Activated CD4-positive, alpha-beta T cell treated with anti-CD3 and anti-CD28 coated beads for 24 hours (primary cell): Measurements from ENCODE around the gene CHCHD6.

Experiments used
- DNase-seq, 2 donors: peaks; one replicate each; pipeline ENCODE4 v3.0.0-alpha.2; 2020; ENCODE audit warnings: low read depth in 2 of 2

Gene CHCHD6

DNA sequence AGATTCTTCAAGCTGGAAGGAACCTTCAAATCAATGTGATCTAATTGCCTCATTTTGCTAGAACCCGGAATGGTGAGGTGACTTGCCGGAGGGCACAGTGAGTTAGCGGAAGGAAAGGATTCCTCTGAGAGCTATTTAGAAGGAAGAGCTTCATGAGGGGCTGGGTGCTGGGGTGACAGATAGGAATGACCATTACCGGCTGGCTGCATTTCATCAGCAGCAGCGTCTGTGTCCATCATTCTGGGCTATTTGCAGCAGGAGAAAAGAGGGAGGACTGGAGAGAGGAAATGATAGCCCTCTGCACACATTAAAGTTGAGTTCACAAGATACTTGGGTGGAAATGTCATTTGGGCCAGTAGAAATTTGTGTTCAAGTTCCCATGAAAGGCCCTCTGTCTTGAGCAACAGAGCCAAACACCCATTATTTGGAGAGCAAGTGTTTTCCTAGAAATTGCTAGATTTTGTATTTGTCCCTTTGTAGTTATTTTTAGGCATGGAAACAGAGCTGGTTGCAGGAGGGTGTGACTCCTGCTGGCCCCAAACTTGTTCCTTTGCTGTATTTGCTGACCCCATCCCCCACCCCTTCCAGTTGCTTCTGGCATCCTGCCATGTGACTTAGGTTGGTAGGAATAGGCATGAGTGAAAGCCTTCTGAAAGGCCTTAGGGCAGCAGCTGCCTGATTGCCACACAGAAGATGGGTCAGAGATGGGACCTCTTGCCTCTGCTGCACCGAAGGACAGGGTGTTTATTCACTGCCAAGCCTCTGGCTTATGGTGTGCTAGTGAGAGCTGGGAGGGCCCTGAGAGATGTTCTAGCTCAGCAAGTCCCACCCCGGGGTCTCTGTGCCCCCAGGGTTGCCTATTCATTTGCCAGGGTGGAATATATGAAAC lies 191.4 kb downstream of the CHCHD6 start:
- DNase-seq = no peak

DNA sequence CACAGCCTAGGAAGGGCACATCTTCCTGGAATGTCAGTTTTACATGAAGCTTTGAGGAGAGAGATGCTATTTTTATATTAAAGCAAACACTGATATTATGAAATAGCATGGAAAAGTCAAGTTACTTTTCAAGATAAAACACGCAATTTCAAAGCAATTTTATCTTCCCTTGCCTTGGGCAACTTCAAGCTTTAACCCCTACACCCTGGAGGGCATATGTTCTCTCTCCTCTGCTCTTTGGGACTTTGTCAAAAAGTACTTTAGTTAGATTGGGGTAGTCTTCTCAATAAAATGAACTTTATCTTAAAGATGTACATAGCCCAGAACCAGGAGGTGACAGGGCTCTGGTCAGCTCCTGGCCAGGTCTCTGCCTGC lies 192.0 kb downstream of the CHCHD6 start:
- no peak for DNase-seq

DNA sequence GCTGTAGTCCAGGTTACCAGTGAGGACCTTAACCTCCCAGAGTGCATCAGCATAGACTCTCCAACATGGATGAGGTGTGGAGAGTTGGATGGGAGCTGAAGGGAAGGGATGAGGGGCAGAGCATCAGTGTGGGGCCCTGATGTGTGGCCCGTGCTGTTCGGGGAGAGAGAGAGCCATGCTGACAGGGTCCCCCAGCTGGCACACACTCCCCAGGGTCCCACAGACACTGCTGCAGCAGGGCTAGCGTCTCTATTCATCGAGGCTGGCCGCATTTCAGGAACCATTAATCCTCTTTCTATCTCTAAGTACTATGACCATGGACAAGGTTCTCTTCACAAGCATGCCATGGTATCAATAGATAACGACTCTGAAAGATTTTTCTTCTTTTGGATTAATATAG lies 192.9 kb downstream of the CHCHD6 start:
- no peak for DNase-seq

DNA sequence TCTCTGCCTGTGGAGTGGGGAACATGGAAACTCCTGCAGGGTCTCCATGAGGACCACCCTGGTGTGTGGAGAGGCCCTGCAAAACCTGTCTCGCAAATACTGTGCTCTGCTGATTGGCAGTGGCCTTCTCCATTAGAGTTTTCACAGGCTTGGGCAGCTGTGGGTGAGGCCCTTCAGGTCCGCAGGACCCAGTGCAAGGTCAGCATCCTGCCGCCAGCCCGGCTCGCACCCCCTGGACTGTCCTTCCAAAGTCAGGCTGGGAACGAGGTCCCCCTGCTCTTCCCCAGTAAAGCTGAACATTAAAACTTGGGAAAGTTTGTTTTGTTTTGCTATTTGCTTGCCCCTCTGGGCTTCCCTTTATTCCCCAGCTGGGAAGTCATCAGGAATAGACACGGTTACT lies 193.9 kb downstream of the CHCHD6 start:
- DNase-seq = no peak

DNA sequence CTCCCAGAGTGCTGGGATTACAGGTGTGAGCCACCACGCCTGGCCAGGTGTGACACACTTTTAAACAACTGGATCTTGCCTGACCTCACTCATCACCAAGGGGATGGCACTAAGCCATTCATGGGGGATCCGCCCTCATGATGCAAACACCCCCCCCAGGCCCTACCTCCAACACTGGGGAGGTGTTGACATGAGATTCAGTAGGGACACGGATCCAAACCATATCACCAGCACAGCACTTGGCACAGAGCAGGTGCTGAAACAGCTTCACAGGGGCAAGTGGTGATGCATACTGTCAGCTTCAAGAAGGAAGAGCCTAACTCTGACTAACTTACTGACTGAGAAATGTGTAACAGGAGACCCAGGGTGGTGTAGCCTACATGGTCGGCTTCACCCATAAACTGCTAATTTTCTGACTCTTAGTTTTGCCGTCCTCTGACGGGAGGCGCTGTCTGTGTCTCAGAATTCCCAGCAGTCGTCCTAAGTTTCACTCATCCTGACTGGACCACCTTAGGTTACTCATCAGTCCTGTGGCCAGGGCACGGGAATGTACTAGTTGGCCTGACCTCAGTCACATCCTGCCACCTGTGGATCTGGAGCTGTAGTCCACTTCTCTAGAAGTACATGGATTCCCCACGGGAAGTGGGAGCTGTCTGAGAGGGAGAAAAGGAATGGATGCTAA lies 197.0 kb downstream of the CHCHD6 start:
- no peak for DNase-seq

DNA sequence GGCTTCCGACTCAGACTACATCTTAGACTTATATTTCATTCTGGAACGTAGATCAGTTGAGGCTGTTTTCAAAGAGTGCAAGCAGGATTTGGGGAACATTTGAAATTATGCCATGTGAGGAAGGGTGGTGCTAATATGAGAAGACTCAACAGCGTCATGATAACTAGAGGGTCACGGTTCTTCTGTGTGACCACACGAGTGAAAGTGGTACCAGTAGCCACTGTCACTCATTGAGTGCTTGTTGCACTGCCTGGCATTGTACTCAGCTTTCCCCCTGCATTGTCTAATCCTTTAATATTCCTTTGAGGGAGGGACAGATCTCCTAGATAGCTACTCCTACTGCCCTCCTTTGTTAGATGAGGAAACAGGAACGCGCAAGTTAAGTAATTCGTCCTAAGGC lies 197.6 kb downstream of the CHCHD6 start:
- no peak for DNase-seq

DNA sequence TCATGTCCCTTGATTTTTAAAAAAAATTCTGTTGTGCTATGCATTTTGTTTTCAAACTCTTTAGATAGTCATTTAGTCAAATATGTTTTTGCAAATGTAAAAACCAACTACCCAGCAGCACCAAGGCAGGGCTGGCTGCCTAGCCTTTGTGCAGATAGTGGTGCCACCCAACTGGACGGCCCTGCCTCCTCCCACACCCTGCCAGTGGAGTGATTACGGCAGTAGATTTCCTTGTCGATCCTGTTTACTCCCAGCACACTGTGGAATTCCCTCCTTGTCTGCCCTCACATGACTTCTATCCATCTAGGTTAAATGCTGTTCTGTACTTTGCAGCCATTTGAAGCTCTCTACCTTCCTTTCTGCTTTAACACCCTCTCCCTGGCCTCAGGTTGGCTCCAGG lies 199.5 kb downstream of the CHCHD6 start:
- no peak for DNase-seq

DNA sequence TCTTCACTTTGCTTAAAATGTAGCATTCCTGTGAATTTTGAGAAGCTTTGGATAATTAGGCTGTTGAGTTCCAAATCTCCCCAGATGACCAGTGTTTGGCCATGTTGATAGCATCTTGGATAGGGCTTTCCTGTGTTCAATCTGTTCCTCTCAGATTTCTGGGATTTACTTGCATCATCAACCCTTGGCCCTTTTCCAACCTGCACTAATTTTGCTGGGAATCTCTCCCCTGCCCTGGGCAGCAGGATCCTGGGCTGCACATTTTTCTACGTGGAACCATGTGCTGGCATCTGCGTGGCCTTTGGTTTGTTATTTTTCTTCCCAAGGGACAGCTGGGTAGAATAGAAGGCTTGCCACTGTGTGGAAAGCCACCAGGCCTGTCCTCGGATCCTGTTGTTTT lies 203.5 kb downstream of the CHCHD6 start:
- no peak for DNase-seq

DNA sequence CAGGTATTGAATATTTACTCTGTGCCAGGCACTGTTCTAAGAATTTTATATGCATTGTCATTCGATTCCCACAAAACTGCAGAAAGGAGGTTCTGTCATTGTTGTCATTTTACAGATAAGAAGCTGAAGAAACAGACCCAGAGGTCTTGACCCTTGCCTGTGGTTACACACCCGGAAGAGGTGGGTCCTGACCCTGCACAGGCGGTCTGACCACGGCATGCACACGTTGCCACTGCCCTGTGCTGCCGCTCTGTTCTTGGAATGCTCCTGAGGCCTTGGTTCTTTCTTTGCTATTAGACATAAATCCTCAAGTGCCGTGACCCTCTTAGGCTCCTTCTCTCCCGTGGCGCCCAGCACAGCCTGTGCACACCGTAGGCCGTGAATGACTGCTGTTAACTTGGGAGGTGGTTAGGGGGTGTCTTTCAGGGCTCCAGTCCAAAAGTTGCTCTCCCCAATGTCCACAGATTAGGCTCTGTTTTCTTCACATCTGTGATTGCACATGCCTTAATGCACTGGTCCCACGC lies 204.8 kb downstream of the CHCHD6 start:
- no peak for DNase-seq

DNA sequence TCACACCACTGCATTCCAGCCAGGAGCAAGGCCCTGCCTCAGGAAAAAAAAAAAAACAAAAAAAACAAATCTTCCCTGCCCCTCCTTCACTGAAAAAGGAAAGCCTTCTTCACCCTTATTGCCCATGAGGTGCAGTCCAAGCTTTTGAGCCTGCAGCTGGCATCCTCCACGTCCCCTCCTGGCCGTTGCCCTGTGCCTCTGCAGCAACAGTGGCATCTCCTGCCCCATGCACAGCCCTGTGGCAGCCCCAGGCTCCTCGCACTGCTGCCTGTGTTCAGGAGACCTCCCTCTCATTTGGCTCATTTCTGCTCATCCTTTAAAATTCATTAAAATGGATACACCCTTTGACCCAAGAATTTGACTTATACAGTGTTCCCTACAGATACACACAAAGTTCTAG lies 206.2 kb downstream of the CHCHD6 start:
- no peak for DNase-seq

DNA sequence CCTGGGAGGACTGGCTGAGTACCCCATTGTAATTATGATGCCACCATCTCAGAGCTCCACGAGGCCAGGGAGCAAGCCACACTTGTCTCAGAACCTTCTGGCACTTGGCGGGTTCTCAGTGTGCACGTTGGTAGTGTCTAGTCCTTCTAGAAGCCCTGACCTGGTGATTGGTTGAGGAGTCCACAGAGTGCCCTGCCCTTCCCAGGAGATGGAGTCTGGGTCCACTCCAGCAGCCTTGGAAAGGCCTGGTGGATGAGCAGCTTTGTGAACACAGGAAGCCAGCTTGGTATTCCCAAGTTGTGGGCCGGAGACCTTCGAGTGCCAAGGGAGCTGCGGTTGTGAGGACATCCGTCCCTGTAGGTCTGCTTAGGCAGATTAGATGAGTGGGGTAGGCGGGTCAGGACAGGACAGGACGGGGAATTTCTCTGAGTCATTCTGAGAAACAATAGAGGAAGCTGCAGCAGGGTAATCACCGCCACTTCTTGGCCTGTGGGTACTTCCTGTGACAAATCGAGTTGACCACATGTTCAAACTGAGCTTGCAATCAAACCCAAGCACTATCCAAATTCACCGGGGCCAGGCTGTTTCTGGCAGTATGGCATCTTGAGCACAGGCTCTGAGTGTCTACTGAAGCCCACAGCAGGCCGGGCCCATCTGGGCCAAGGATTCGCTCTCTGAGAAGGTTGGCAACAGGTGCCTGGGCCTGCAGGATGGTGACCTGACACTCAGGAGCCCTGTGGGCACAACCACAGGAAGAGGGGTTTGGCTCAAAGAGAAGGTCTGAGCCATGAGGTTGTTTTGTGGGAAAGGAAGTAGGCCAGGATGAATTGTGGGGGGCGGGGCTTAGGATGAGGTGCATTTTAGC lies 207.4 kb downstream of the CHCHD6 start:
- peak; percentile 16 to 33 for DNase-seq

DNA sequence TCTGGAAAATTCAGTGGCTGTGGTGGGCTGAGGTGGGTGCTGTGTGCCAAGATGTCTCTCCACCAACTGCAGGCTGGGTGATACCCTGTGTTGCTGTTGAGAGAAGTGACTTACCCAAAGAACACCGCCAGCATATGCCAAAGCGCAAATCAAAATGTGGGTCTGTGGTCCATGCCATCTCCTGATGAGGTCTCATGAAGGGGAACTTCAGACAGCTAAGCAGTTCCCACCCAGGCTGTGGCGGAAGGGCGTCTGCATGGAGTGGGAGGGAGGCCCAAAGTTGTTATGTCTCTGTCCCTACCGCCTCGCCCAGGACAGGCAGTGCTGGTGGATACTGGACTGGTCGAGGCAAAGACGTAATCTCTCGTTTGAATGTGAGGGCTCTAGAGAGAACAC lies 208.0 kb downstream of the CHCHD6 start:
- no peak for DNase-seq

DNA sequence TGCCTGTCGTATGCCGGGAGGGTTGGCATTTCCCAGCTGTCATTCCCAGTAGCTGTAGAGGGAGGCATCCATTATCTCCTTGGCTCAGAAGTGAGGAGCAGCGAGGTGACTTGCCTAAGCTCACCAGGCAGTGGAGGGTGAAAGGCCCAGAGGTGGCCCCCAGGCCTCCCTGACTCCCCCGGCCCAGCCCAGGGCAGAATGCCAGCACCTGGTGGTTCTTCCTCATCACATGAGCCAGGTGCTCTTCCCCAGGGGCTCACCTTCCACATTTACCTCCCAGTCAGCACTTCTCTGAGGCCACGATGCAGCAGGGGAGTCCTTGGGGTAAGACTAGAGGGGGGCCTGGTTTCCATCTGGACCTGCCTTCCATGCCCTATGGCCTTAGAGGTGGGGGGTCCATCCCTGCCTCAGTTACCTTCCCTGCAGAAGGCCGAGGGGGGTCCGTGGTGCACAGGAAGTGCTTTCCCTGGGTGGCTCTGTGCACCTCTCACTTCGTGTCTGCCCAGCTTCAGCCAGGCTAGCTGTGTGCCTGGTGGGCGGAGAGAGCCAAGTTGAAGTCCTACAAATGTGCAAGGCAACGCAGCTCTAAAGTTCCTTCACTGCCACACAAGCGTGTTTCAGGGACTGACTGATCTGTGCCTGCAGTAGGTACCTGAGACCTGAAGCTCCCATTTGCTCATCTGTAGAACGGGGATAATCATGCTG lies 208.6 kb downstream of the CHCHD6 start:
- no peak for DNase-seq

DNA sequence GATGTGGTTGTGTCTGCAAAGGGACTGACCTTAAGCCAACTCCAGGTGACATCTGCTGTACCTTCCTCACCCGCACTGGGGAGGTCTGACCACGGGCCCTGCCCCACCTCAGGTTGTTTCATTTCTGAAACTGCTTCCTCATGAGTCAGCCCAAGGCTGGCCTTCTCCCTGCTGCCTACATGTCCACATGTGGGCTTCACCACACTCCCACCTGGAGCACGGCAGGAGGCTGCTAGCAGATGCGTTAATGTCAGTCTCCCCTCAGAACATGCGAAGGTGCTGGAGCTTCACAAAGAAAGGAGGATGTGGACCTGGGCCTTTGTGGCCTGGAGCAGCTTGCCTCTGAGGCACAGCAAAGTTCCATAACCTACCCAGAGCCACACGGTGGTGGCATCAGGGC lies 209.5 kb downstream of the CHCHD6 start:
- no peak for DNase-seq

DNA sequence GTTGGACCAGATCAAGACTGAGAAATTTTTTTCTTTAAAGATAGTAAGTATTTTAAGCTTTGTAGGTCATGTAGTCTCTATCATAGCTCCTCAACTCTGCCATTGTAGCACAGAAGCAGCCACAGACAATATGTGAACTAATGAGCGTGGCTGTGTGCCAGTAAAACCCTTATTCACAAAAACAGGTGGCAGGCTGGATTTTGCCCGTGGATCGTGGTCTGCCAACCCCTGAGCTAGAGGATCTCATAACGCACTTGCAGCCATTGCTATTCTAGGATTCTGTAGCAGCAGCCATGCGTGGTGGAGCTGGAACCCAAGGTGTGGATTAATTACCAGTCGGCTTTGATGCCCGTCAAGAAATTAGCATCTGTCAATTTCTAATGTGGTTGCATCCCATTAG lies 210.2 kb downstream of the CHCHD6 start:
- DNase-seq = no peak

DNA sequence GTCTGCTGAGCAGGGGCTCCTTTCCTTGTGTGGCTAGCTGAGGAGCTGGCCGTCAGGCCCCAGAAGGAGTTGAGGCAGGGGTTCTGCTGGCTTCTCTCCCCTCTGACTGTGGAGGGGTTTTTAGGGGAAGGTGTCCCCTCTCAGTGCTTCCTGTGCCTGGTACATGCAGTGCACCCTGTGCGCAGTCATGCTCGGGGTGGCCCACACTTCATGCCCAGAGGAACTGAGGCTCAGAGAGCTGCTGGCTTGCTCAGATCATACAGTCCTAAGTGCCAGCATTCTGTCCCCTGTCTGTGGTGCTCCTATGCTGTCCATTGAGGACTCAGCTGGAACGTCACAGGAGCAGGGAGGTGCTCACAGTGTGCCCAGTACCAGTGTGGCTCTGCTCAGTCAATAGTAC lies 211.0 kb downstream of the CHCHD6 start:
- DNase-seq = no peak

DNA sequence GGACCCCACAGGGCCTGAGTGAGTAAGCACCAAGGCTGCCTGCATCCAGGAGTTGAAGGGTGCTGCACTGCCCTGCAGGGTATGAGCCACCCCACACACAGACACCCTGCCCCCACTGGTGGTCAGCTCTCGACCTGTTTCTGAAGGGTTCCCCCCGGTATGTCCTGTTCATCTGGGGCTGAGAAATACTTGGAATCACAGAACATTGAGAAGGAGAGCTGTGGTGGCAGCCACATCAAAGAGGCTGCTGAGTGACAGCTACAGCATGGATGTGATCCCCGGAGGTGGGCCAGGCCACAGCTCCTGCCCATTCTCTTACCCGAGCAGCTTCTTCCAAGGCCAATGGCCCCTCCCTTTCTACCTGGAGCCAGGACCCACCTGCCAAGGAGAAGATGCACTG lies 212.5 kb downstream of the CHCHD6 start:
- no peak for DNase-seq

DNA sequence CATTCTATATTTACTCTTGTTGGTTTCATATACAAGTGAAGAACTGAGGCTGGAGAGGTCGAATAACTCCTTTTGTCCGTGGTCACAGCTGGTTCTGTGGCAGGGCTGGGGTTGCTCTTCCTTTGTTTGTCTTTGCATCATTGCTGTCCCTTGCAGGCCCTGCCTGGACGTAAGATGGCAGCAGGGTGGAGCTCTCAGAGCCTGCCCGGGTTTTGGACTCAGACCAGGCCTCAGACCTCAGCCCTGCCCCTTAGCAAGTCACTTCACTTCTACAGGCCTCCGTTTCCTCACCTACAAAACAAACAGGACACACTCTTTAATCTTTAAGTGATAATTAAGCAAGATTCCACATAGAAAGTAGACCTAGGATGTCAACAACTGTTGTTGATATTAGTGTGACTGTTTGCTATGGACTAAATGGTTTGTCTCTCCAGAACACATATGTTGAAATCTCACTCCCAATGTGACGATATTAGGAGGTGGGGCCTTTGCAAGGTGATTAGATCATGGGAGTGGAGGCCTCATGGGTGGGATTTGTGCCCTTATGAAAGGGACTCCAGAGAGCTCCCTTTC lies 213.3 kb downstream of the CHCHD6 start:
- no peak for DNase-seq

DNA sequence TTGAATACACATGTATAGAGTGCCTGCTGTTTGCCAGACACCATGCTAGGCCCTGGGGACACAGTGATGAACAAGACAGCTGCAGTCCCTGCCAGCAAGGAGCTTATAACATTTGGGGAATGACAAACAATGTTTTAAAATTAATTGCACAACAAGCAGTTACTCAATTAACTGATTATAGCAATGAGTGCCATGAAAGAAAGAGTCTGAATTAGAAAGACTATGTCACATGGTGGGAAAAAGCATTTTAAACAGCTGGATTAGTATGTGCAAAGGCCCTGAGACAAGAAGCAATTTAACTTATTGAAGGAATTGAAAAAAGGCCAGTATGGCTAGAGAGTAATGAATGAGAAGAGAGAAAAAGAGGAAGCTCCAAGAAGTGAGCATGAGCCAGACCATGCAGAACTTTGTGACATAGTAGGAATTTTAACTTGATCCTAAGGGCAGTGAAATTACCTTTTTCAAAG lies 214.3 kb downstream of the CHCHD6 start:
- DNase-seq = no peak

DNA sequence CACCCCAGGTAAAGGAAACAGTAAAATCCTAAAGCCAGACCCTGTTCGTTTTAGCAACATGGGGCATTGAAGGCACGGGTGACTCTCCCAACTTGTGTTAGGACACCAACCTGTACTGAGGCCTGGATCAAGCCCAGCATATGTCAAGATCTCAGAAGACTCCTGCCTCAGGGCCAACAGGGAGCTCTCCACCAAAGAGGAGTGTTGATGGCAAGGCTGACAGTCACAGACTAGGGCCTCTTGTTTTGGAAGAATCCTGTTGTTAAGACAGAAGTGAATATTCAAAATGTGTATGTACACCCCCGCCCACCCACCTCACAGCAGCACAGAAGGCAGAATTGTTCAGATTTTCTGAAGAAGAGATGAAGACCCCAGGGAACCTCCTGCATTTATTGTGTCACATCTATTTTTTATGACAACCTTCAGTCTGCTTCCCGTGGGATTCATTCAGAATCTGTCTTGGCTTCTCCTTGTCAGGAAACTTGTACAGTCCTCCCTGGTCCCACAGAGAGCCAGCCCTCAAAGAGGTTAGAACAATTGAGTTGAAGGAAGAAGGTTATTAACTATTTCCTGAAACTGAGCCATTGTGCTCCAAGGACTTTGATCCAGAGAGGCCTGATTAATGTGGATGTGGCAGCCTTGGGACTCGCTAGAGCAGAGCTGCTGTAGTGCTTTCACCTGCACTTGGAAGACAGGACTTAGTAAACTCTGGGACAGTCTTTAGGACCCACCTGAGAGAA lies 217.2 kb downstream of the CHCHD6 start:
- DNase-seq = no peak
